GM18519 (cell line): ENCODE results near the gene PRR12.
A peak's percentile ranks its signal among the peaks of the same experiment; 100 is the strongest.

Experiments
- ATAC-seq: cut with Tn5 transposase; IDR thresholded peaks from one replicate; pipeline ENCODE4 v1.9.1; 2021; ENCODE audit warnings: mild to moderate bottlenecking, moderate library complexity; ENCODE audit not compliant: unreplicated experiment, low FRiP score

PRR12 gene

DNA sequence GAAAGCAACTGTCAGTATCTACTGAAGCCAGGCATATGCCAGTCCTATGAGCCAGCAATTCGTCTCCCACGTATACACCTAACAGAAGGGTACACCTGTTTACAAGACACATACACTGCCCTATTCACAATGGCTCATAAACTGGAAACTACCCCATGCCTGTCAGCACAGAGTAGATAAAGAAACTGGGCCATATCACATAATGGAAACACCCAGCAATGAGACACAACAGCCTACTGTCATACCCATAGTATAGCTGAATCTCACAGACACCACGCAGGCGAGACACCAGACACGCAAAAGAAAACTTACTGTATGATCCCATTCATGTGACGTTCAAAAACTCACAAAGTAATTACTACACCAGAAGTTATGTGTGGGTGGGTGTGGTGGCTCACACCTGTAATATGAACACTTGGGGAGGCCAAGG, 26.4 kb upstream of the PRR12 start:
- ATAC-seq, result no peak

DNA sequence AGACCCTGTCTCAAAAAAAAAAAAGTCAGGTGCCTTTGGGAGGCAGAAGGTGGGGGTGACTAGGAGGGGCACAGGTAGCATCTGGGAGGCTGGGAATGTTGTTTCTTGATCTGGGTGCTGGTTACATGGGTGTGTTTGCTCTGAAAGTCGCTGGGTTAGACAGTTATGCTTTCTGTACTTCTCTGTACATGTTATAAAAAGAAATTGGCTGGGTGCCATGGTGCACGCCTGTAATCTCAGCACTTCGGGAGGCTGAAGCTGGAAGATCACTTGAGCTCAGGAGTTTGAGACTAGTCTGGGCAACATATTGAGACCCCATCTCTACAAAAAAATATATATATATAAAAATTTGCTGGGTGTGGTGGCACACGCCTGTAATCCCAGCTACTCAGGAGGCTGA, 25.7 kb upstream of the PRR12 start:
- ATAC-seq, result no peak

DNA sequence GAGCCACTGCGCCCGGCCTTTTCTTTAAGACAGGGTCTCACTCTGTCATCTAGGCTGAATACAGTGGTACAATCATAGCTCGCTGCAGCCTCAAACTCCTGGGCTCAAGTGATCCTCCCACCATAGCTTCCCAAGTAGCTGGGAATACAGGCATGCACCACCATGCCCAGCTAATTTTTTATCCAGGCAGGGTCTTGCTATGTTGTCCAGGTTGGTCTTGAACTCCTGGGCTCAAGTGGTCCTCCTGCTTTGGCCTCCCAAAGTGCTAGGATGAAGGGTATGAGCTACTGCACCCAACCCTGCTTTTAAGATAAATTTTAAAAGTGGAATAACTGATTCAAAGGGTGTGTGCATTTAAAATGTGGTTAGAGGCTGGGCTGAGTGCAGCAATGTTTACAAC, 24.7 kb upstream of the PRR12 start:
- ATAC-seq, result no peak

DNA sequence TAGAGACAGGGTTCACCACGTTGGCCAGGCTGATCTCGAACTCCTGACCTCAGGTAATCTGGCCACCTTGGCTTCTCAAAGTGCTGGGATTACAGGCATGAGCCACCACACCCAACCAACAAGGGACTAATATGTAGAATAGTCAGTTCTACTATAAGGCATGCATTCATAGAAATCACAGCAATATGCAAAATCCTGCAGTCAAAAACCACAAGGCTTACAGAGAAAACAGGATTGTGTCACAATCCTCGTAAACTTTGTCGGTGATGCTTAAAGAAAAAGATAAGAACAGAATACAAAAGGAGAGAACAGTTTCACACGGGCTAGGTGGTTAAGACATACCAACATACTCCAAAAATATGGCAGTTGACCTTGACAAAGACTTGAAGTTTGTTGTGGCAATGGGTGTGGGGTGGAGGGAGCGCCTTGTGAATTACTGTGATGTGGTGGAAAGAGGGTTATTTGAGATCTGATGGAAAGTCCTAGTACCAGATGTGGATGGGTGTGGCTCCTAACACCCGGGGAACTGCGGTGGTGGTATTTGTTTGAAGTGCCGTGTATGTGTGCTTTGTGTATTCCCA, 23.0 kb upstream of the PRR12 start:
- ATAC-seq, result no peak

DNA sequence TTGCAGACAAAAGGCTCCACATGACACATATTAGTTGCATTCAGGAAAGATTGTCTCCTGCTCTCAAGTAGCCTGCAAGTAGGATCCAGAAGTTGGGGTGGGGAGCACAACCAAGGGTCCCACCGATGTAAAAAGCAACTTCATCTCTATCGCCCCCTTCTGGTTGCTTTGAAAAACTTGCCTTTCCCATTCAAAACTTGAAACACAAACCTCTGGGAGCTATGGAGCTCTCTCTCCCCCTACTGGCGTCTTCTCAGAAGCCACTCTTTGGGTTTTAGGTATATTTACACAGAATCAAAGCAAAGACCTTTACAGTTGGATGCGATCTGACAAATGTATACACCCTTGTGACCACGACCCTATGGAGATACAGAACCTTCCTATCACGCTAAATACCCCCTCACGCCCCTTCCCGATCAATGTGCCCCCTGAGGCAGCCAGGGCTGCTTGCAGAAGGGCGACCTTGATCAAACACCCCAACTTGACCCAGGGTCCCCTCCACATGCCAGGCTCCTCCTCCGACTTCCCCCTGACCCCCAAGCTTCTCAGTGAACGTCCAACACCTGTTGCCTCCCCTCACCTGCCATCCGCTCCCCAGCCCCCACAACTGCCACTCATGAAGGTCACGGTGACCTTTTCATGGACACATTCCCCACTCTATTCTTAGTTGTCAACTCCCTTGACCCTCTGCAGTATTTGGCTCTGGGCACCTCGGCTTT, 20.7 kb upstream of the PRR12 start:
- ATAC-seq, result no peak

DNA sequence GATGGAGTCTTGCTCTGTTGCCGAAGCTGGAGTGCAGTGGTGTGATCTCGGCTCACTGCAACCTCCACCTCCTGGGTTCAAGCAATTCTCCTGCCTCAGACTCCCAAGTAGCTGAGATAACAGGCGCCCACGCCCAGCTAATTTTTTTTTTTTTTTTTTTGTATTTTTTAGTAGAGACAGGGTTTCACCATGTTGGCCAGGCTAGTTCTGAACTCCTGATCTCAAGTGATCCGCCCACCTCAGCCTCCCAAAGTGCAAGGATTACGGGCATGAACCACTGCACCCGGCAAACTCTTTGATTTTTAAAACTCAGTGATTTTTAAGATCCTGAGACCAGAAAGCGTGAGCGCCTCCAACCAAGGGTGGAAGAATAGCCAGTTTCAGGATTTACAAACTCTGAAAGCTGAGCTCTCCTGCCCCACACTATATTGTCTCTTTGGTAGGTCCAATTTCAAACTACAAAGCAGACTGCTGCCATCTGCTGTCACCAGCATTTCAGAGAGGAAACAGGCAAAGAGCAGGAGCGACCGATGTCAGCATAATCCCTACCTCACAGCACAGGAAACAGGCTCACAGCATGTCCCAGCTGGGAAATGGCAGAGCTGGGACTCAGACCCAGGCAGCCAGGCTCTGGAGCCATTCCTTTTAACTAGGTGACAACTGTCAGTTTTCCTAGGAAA, 19.8 kb upstream of the PRR12 start:
- no peak for ATAC-seq

DNA sequence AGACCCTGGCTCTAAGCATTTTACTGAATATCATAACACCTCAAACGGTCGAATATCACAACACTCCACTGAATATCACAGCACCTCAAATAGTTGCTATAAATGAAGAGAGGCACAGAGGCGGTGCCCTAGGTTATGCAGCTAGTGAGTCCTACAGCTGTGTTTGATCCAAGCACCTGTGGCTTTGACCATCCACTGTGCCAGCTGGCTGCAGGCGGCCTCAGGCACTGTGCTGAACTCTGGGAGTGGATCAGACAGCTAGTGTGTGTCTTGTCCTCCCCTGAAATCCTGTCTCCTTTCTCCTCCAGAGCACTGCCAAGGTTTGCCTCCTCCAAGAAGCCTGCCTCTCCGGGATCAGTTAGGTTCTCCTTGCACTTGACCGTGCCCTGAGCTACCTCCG, 18.0 kb upstream of the PRR12 start:
- no peak for ATAC-seq

DNA sequence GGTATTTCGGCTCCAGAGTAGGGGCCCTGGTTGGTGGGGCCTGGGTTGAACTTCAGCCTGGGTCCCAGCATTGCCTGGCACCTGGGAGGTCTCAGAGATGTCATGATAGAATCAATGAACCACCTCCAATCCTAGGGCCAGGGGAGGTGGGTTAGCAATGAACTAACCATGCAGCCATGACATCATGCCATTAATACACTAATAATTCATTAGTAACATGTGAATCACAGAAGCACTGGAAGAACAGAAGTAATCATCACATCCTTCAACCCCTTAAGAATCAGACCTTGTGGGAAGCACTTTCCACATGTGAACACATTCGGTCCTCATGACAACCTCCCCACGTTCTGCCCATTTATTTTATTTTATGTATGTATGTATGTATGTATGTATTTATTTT, 17.6 kb upstream of the PRR12 start:
- no peak for ATAC-seq

DNA sequence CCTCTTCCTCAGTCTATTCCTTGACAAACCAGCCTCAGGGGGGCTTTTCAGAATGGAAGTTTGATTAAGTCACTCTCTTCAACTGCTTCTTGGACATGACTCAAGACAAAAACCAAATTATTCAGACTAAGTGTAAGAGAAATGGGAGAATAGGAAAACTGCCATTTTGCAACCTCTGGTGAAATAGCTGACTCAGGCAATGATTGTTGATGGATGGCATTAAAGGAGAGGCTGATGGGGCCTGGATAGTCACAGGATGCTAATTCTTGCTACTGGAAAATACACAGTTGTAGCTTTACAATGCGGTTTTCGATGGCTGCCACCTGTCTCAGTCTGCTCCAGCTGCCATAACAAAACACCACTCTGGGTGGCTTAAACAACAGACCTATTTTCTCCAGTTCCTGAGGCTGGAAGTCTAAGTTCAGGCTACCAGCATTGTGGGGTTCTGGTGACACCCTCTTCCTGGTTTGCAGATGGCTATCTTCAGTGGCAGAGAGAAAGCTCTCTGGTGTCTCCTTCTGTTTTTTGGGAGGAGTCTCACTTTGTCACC, 16.7 kb upstream of the PRR12 start:
- no peak for ATAC-seq

DNA sequence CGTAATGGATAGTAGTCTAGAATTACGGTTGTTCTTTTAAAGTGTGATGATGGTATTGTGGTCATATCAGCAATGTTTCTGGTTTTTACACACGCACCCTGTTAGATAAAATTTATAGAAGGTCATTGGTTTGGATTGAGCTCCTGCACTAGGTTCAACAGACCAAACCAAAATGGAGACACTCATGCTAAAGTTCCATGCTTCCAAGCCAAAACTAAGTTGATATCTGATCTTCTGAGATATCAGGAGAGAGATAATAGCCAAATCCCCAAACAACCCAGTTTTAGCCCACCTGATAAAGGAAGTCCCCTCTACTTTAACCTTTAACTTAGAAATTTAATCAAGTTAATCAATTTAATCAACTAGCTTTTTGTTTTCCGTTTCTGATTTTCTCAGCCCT, 11.8 kb upstream of the PRR12 start:
- ATAC-seq, result no peak

DNA sequence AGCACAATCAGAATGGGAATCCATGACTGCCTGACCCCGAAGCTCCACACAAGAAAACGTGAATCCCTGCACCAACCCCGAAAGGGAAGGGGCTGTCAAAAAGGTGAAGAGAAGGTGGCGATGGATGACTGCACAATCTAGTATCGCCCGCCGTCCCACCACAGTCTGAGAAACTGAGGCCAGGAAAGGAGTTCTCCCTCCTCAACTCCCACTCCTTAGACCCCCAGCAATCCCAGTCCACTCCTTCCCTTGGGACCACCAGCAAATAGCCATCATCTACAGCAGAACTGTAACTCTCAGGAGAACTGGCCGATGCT, 11.1 kb upstream of the PRR12 start:
- no peak for ATAC-seq

DNA sequence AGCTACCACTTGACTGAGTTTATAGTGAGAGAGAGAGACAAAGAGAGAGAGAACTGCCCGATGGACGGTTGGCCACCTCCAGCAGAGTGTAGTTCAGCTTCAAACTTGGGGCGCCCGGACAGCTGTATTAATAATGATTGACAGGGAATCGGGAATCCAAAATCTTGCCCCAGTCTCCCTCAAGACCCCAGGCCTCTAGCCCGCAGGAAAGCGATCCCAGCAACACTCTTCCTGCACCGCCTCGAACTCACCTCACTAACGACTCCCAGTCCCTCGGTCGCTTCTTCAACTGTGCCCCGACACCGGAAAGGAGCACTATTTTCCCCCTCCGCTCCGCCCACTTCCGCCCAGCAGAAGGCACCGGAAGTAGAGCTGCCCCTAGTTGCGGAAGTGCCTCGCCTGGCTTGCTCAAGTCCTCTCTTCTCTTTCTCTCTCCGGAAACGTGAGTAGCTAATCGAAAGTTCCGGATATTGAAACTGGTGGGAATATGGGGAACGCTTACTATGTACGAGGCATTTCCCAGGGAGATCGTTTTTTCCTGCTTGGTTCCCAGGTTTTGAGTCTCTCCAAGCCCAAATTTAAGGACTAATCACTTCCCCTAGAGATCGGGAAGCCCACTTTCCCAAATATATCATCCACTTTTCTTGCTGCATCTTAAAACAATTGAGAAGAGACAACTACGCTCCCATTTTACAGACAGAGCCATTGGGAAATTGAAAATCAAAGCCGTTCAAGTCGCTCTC, 10.5 kb upstream of the PRR12 start, which contains the start of gene NOSIP:
TSS of gene NOSIP (minus strand) at position 293 of the 743 bp plus-strand sequence. CDS start 19,865 bp downstream, outside the sequence.
- ATAC-seq, result peak; percentile 65

DNA sequence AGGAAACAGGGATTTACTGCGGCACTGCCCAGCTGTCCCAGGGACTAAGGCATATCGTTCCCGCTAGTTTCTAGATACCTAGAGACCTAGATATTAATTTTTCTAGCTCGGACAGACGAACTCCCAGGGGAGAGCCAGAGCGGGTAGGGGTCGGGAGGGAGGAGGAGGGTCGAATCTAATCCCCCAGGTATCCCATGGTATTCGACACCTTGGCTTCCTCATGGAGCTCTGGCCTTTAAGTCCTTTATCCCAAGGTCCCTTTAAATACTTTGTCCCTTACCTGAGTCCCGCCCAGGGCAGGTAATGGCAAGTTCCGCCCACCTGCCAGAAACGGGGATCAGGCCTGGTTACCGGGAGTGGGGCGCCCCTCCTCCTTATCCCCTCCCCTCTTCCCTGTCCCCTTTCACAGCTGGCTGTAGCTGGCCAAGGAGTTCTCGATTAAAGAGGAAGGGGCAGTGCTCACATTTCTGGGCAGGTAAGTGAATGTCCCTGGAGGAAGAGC, 9.9 kb upstream of the PRR12 start, which contains the start of gene PRRG2:
TSS of gene PRRG2 (plus strand) at position 310 of the 502 bp plus-strand sequence. CDS start 1,904 bp downstream, outside the sequence.
- no peak for ATAC-seq

DNA sequence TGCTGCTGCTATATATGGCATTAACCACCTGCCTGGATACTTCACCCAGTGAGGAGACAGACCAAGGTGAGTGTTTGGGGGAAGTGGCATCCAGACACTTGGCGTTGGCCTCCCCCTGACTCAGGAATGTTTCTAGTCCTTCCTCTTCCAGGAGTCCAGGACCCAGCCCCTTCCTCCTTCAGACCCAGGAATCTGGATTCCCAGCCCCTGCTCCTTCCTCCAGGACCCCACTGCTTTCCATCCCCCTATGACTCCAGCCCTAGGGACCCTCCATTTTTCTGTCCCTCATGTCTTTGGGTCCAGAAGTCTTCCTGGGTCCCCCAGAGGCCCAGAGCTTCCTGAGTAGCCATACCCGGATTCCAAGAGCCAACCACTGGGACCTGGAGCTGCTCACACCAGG, 7.7 kb upstream of the PRR12 start:
- no peak for ATAC-seq

DNA sequence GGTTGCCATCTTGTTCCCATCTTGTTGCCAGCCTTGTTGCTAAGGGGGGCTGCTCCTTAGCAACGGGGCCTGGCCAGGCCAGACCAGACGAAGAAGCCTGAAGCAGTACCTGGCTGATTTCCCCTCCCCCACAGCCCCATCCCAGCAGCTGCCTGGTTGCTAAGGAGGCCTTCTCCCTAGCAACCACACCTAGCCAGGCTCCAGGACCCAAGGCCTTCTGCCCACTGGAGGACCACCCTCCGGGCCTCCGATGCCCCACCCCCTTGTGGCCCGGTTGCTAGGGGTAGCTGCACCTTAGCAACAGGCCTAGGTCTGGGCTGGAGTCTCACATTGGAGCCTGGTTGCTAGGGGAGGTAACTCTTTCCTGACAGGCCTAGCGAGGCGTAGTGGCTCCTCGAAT, 6.0 kb upstream of the PRR12 start:
- ATAC-seq, result no peak

DNA sequence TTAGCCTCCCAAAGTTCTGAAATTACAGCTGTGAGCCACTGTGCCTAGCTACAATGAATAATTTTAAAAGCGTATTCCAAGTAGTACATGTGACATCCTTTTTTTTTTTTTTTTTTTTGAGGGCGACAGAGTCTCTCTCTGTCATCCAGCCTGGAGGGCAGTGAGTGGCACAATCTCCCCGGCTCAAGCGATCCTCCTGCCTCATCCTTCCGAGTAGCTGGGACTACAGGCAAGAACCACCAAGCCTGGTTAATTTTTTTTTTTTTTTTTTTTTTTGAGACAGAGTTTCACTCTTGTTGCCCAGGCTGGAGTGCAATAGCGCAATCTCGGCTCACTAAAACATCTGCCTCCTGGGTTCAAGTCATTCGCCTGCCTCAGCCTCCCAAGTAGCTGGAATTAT, 3.8 kb upstream of the PRR12 start:
- no peak for ATAC-seq

DNA sequence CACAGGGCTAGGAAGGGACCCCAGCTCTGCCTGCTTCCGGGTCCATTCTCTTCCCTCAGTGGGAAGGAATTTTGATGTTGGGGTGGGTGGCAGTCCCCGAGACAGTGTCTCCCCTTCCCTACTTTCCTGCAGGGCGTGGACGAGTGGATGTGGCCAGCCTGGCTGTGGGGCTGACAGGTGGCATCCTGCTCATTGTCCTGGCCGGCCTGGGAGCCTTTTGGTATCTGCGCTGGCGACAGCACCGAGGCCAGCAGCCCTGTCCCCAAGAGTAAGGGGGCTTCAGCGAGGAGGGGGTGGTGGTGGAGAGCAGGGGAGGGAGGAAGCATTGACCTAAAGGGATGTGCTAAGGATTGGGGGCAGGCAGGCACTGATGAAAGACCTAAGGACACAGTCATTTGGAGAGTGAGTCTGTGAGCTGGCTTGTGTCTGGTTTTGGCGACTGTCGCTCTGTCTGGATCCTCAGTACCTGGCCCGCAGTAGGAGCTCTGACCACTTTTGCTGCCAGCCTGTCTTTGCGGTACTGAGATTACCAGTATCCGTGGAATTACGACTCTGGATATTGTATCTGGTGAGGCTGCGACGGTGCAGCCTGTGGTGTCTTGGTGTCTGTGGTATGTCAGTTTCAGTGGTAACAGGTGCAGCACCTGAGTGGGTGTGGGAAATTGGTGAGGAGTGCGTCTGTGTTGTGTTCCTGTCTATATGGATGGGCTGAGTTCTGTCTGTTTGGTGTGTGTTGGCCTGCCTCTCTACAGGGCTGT, 2.4 kb upstream of the PRR12 start:
- no peak for ATAC-seq

DNA sequence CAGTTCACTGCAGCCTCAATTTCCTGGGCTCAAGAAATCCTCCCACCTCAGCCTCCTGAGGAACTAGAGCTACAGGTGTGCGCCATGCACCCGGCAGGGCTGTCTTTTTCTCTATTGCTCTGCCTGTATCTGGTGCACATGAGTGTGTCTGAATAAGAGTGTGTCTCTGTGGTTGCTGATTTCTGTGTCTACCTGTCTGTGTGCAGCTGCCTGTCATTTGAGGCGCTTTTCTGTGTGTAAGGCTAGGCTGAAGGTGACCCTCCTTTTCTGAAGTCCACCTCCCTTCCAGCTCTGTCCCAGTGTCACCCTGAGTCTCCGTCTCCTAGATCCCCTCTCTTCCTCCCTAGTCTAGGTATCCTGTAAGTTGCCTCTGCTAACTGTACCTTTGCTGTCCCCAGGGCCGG, 1.5 kb upstream of the PRR12 start:
- ATAC-seq, result no peak

DNA sequence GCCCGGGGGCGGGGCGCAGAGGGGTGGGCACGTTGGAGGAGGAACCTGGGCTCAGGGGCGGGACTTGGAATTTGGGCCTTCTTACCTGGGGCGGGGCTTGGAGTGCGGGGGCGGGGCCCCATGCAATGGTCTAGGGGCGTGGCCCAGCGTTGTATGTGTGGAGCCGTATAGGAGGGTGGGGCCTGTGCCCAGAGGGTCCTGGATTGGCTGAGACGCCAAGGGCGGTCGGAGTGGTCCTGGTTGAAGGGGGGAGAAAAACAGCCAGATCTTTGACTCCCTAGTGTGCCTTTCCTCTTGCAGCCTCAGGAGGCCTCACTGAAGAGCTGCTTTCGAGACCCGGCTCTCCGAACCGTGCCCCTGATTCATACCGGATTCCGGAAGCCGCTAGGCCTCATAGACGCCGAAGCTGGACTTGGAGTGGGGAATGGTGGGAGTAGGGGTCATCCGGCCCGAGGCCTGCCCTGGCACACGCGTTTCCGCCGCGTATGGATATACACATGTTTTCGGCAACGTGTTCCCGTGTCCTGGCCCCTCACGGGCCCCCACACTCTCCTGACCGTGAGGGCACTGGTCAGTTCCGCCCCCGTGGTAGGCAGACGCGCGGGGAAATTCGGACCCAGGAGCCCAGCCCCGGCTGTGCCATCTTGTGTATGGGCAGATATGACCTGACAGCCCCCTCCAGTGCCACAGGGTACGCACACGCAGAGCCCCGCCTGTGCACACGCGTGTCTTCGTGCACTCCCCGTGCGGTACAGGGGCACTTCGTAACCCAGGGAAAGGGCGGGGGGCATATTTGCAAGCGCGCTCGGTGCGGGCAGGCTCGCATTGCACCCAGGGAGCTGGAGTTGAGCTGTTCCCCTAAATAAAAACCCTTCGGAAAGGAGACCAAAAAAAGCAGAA, 661 bp upstream of the PRR12 start:
- no peak for ATAC-seq
